Thoracic aorta endothelial cell (primary cell): Measurements from ENCODE around the gene WASL. TPM values are rescaled to one million over a fixed set of nuclear protein-coding genes. Genes with fewer than 3 reads are reported as not detected.

ENCODE experiments used
- small RNA-seq: library from RNA; depleted of rRNA; stranded (forward); fragments of <200 nt; gene quantifications from one replicate; pipeline ENCODE3, GENCODE V24; 2012
- total RNA-seq: library from RNA; depleted of rRNA; stranded (reverse); fragments of >200 nt; gene quantifications from 2 replicates; pipeline ENCODE4 v1.2.3, GENCODE V29; 2012

The WASL gene
- total RNA-seq, result 26.3 and 32.1 TPM in 2 replicates

DNA sequence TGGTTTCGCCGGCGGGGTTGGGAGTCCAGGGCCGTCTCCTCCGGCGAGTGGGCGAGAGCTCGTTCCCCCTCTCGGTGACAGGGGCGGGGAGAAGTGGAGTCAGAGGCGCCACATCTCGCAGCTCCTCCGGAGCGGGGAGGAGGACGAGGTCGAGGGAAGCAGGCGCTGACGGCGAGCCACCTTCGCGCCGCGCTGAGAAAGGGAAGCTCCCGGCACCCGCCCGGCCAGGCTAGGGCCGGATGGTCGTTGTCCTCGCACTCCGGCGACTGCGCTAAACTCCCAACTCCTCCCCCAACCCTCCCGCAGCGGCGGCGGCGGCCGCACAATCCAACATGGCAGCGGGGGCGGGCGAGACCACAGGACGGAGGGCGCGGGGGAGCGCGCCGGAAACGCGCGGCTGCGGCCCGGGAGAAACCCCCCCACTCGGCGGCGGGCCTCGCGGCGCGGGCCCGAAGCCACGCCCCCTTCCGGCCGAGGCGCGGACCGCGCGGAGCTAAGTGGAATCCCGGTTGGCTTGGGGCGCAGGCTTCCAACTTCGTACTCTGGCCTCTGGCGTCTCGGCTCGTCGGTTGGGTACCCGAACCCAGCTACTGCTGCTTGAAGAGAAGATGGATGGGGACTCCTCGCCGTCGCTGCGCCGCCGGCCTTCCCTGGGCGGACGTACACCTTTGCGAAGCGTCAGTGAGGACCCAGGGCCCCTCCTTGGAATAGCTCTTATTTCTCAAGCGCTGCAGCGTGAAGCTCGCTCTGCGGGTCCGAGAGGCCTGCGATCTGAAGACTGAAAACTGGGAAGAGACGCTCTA is at the start of gene WASL:
TSS of gene WASL (minus strand) at position 270 of the 803 bp plus-strand sequence. CDS start at position 1, 269 bp downstream.

DNA sequence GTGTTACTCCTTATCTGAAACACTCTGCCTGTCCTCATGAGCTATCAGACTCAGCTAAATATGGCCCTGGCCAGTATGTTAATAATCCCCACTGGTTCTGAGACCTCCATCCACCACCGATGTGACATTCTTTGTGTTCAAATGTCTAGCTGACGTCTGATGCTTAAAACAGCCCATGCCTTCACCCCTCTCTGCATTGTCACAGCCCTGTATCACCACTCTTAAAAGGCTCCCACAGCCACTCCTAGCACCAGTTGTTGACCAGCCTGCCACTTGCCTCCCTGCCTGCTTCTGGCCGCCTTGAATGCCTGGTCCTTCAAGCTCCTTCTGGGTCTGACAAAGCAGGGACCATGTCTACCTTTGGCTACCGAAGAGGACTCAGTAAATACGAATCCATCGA is 93.2 kb downstream of the WASL start, which contains the start of gene LMOD2:
TSS of gene LMOD2 (plus strand) at position 253 of the 400 bp plus-strand sequence. CDS start at position 351, 98 bp downstream.

Small RNA genes within 50 kb of the gene (small RNA-seq; reads per million reads assigned to genes)
- gene RNU6-11P, result not detected

Other genes starting within 250 kb of the WASL start
- gene IQUB, start 214.4 kb downstream of the WASL start, total RNA-seq, result 0.43 and 0.53 TPM in 2 replicates
- gene NDUFA5, start 191.2 kb downstream of the WASL start, total RNA-seq, result 50.1 and 57.7 TPM in 2 replicates
- not detected in 2 replicates for gene ASB15, start 147.2 kb downstream of the WASL start, total RNA-seq
- not detected in 2 replicates for gene LMOD2, start 93.1 kb downstream of the WASL start, total RNA-seq
- gene HYAL4, start 96.2 kb upstream of the WASL start, total RNA-seq, result 0.36 TPM in 1 of 2 replicates, not detected in the other
- not detected in 2 replicates for gene SPAM1, start 176.2 kb upstream of the WASL start, total RNA-seq